ENCODE data around the gene RTL1. TPM values are rescaled to one million over a fixed set of nuclear protein-coding genes. Genes with fewer than 3 reads are reported as not detected.

RTL1 gene
- total and polyA plus RNA-seq, 2 of the 8 experiments (the other 6 are each of a cell fraction or from before 2014, with no cell fraction given): not detected

DNA sequence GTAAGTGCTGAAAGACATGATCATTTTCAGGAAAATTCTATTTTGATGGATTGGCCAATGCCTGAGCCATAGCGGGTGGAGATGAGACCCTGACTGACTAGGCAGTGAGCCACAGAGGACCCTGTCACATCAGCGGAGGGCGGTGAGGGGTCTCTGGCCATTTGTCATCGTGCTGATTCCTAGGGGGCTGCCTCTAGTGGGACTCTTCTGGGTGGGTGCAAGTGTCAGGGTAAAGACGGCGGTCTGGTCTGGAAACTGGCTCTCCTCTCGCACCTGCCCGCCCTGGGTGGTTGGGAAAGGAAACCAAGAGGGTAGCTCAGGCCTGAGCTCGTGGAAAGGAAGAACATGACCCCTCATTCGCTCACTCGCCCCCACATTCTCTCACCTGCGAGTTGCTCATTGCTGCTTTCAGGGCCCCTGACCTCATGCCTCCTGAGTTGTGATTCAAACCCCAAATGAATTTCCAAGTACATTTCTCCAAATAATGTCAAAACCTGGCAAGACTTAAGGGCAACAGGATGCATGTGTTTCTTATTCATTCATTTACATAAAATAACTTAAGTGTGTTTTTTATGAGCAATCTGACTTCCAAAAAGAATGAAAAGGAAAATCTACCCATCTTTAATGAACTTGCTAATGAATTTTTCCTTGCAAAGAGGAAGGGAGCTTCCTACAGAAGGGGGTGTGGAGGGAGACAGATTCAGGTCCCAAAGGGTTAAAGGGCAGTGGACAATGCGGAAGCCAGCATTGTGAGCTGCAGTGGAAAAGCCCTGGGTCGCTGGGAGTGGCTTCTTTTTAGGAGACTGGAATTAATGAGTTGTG is 64.8 kb downstream of the RTL1 start (continued):
- TF ChIP-seq SRF (IDR thresholded peaks at IDR 0.05; ENCODE audit: low read depth, low read length) (no peak), POU5F1 (IDR thresholded peaks at IDR 0.05; ENCODE audit: low read depth, low read length) (no peak), GTF2F1 (IDR thresholded peaks at IDR 0.05; ENCODE audit: borderline replicate concordance, low read depth, low read length) (no peak), CHD2 (IDR thresholded peaks at IDR 0.05; ENCODE audit: low read length) (no peak), CTBP2 (IDR thresholded peaks at IDR 0.05; ENCODE audit: borderline replicate concordance, insufficient read depth, insufficient read length, low read length) (no peak)

All from H1 (cell line).